K562 (cell line): ENCODE results near the gene B3GAT3.

ENCODE experiments used
- ELK1 ChIP-seq: sonication (generic); formaldehyde crosslinking; IDR thresholded peaks from 2 replicates; pipeline ENCODE4 v1.8.1; 2022; ENCODE audit warnings: missing genetic modification reagents
- FOXP1 ChIP-seq: sonication (generic); formaldehyde crosslinking; IDR thresholded peaks from 2 replicates; pipeline ENCODE4 v1.8.0; 2022; ENCODE audit warnings: mild to moderate bottlenecking, missing genetic modification reagents
- HOXB6 ChIP-seq: fragments of 250-450 bp; sonication (Bioruptor Pico); IDR thresholded peaks from 2 replicates; pipeline ENCODE4 v1.5.1; 2022; ENCODE audit warnings: mild to moderate bottlenecking, borderline replicate concordance
- TARDBP ChIP-seq: fragments of 450-650 bp; IDR thresholded peaks from 2 replicates; pipeline ENCODE4 v1.6.1; 2016

DNA sequence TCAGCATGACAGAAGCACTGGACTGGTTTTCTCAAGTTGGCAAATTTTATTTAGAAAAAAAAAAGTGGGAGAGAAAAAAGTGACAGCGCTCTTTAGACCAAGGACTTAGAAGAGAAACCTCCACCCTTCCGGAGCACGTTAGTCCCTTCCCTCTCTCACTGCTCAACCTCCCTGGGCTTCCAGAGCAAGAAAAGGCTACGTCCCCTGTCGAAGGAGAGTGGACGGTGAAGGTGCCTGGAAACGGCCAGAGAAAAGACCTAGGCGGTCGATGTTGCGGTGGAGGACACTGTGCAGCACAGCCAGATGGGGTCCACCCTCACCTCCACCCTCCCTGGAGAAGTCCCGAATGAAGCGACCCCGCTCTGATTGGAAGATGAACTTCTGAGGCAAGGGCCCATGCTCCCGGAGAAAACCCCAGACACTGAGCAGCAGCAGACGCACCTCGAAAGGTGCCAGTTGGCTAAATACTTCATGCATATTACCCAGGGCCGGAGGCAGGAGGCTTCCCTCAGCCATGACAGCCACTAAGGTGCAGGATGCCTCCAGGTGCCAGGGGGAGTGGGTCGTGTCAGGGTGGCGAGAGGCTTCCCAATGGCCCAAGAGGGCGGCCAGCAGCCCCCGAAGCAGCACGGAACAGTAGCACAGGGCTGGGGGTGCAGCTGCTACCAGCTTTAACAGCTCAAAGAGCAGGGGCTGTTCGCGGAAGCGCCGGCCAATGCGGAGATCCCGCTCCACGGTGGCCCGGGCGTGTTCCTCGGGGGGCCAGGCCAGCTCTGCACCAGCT, 25.2 kb upstream of the B3GAT3 start:
- TF ChIP-seq HOXB6 (CRISPR knock-in tag) = no peak
- no peak for TF ChIP-seq TARDBP
- TF ChIP-seq ELK1 = no peak
- TF ChIP-seq FOXP1 (CRISPR knock-in tag) = no peak
